Measurements from ENCODE around the gene RBPJL. TPM values are rescaled to one million over a fixed set of nuclear protein-coding genes. Genes with fewer than 3 reads are reported as not detected.

Gene RBPJL
- total RNA-seq (2014; rRNA removed; shearing (Covaris generic)) = not detected in 2 replicates

DNA sequence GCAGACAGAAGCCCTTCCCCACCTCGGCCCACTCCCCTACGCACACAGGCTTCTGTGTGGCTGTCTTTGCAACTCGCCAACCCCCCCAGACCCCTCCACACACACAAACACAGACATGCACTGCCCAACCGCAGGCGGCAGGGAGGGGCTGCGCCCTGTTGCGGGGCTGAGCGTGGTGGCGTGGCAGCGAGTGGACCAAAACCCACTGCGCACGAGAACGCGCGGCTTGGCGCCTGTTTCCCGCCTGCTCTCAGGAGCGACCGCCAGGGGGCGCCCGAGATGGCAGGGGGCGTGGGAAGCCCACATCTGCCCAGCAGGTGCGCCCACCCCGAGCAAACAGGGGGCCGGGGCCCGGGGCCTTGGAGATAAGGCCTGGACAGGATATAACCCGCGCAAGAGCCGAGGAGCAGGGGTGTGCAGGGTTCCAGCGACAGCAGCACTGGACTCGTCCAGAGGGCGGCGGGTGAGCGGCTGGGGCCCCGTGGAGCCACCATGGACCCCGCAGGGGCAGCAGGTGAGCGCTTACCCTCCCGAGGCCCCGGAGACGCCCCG is at the start of gene RBPJL:
TSS of gene RBPJL (plus strand) at position 410 of the 552 bp plus-strand sequence. CDS start at position 493, 83 bp downstream.
- in situ Hi-C loops (cut with HindIII; ENCODE audit: low sequenced_read_pairs) = loop anchor here (25.0 kb wide), 2 partner anchors 181 to 456 kb away; no protein-coding TSS in a partner anchor
- DNase-seq (ENCODE audit: low spot score) = no peak

DNA sequence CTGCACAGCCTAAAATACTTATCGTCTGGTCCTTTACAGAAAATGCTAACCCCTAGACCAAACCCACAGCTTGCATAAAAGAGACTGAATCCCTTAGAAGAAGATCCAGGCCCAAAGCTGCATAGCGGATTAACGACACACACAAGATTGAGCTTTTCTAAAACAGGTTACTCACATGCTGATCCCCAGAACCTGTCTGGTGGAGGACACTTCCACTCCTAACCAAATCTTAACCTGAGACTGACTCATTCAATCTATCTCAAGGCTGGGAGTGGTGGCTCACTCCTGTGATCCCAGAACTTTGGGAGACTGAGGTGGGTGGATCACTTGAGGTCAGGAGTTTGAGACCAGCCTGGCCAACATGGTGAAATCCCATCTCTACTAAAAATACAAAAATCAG is 49.5 kb upstream of the RBPJL start:
- in situ Hi-C loops (cut with HindIII; ENCODE audit: low sequenced_read_pairs) = no loop called here
- no peak for DNase-seq (ENCODE audit: low spot score)

- in situ Hi-C loops (cut with HindIII; ENCODE audit: low sequenced_read_pairs) = no loop called here
- no peak for DNase-seq (ENCODE audit: low spot score)
These were observed 48.9 kb upstream of the RBPJL start for GRCh38 chr20:45257711-45258110.

- in situ Hi-C loops (cut with HindIII; ENCODE audit: low sequenced_read_pairs) = no loop called here
- no peak for DNase-seq (ENCODE audit: low spot score)
These were observed 48.4 kb upstream of the RBPJL start for GRCh38 chr20:45258259-45258658.

DNA sequence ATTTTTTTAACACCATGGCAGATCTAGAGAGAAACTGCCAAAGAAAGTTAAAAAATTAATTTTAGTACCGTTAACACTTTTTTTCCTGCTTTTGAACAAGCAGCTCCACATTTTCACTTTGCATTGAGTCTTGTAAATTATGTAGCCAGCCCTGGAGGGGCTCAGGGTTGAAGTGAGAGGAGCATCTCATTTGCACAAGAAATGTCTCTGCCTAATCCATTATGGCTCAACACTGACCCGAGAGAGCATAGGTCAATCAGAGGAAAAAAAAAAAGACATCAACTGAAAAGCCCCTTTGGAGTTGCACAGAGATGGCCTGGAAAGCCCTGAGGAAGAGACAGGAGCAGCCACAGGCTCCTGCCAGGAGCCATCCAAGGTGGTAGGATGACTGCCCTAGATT is 48.0 kb upstream of the RBPJL start:
- DNase-seq (ENCODE audit: low spot score) = no peak
- in situ Hi-C loops (cut with HindIII; ENCODE audit: low sequenced_read_pairs) = no loop called here

DNA sequence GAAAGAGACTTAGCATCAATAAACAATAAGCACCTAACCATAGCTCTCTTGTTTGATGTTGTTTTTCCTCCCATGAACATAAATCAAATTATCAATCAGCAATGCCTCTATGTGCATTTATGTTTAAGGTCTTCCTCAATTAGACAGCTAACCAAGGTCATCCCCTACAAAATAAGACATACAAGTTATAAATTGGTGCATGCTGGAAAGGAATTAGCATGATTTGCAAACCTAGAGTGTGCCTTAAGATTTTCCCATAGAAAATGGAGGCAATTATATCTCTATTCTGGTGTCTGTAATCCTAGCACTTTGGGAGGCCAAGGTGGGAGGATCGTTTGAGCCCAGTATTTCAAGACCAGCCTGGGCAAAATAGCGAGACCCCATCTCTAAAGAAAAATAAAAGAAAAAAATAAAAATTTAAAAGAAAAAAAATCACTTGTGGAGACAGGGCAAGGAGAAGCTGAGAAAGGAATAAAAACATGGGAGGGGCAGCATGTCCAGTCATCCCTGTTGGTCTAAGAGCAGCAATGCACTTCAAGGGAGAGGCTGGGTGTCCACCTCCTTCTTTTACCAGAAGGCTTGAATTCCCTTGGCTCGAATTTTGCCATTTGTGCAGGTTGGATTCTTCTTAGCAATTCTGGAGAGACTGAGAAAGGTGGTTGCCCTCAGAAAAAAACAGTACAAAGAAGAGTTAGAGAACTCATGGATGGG is 42.9 kb upstream of the RBPJL start:
- no peak for DNase-seq (ENCODE audit: low spot score)
- in situ Hi-C loops (cut with HindIII; ENCODE audit: low sequenced_read_pairs) = no loop called here

DNA sequence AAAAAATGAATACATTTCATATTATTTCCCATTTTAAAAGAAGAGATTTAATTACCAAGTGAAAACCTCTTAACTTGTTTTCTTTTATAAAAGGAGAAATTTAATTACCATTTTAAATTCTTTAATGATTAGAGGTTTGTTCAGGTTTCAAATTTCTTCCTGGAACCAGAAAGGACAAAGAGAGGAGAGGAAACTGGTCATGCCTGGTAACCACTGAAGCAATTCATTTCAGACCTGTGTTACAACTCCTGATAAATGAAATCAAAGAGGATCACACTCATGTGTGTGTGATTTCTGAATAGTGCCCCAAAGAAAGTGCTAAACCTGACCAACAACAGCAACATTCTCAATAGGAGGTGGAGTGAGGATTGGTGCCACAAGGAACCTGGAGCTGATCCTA is 39.7 kb upstream of the RBPJL start:
- in situ Hi-C loops (cut with HindIII; ENCODE audit: low sequenced_read_pairs) = no loop called here
- no peak for DNase-seq (ENCODE audit: low spot score)

DNA sequence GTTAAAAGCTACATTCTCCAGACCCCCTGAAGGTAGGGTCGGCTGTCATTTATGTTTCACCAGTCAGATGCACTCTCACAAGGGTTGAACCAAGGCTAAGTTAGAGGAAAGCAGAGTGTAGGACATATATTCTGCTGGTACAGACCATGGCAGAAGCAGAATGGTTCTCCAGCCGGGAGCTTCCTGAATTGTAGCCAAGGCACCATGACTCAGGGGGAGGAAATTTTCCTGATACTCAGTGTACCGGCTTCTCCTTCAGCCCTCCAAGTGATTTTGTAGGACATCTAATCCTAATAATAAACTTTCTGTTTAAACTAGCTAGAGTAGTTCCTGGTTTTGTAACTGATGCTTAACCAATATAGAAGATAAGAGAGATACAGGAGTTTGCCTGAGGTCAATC is 38.1 kb upstream of the RBPJL start:
- DNase-seq (ENCODE audit: low spot score) = no peak
- in situ Hi-C loops (cut with HindIII; ENCODE audit: low sequenced_read_pairs) = no loop called here

GRCh38 chr20:45269056-45269455 is 37.6 kb upstream of the RBPJL start:
- in situ Hi-C loops (cut with HindIII; ENCODE audit: low sequenced_read_pairs) = no loop called here
- no peak for DNase-seq (ENCODE audit: low spot score)

DNA sequence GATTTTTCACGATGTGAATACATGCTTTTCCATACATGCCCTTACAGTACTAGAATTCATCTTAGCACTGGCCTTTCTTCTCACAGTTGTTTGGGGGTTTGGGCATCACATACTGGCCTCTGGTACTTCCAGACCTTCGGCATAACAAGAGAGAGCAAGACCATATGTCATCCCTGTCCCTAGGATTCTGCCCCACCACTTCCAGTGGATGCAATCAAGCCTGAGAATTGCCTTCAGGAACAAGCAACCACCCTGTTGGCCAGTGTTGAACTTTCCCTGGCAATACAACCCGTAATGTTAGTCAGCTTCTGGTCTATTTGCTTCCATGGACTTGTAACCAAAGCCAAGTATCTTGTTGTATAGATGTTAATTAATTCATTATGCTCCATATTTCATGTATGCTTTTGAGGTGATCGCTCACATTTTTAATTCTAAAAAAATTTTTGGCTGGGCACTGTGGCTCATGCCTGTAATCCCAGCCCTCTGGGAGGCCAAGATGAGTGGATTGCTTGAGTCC is 36.8 kb upstream of the RBPJL start:
- in situ Hi-C loops (cut with HindIII; ENCODE audit: low sequenced_read_pairs) = no loop called here
- no peak for DNase-seq (ENCODE audit: low spot score)

GRCh38 chr20:45275338-45275737 is 31.3 kb upstream of the RBPJL start:
- DNase-seq (ENCODE audit: low spot score) = no peak
- in situ Hi-C loops (cut with HindIII; ENCODE audit: low sequenced_read_pairs) = no loop called here

GRCh38 chr20:45279992-45280391 is 26.6 kb upstream of the RBPJL start:
- in situ Hi-C loops (cut with HindIII; ENCODE audit: low sequenced_read_pairs) = no loop called here
- no peak for DNase-seq (ENCODE audit: low spot score)

DNA sequence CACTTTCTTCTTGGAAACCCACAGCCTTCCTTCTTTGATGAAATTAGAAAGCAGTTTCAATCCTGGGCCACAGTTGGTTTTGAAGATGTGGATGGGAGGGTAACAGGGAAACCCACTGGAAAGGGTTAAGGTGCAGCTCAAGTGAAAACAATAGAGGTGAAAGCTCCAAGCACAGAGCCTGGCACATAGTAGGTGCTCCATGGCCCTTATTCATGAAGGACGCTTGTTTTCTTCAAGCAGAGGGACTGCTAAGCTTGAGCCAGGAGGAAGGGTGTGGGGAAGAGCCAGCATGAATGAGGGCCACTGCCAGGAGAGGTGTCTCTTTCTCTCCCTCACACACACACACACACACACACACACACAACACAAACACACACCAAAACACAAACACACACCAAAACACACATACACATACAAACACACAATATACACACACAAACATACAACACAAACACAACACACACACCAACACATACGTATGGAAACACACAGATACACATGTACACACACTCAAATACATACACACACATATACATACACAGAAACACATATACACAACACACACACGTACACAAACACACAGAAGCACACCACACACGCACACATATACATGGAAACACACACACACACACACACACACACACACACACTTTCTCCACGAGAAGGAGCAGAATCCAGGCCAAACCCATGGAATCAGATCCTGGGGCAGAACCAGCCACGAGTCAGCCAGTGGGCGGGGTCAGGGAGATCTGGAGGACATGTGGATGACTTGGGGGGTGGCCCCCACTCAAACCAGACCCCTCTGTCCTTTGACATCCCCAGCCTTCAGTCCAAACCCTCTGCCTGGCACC is 23.7 kb upstream of the RBPJL start:
- DNase-seq (ENCODE audit: low spot score) = no peak
- in situ Hi-C loops (cut with HindIII; ENCODE audit: low sequenced_read_pairs) = no loop called here

DNA sequence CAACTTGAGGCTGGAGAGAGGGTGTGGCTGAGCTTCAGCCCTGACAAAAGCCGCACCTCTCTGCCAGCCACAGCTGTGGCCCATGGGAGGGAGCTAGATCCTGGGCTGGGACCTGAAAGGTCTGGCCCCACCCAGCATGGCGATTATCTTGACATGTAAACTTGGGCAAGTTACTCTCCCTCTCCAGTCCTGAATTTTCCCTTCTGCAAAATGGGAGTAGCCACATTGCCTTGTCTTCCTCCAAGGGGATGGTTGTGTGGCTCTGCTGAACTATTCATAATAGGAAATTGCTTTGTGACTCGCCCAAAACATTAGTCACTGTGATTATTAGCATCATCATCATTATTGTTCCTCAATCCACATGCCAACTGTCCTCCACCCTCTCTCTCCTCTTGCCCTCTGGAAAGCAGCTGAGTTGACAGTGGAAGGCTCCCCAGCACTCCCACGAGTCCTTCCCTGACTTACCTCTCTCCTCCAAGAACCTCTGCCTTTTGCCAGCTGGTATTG is 23.0 kb upstream of the RBPJL start:
- in situ Hi-C loops (cut with HindIII; ENCODE audit: low sequenced_read_pairs) = no loop called here

DNA sequence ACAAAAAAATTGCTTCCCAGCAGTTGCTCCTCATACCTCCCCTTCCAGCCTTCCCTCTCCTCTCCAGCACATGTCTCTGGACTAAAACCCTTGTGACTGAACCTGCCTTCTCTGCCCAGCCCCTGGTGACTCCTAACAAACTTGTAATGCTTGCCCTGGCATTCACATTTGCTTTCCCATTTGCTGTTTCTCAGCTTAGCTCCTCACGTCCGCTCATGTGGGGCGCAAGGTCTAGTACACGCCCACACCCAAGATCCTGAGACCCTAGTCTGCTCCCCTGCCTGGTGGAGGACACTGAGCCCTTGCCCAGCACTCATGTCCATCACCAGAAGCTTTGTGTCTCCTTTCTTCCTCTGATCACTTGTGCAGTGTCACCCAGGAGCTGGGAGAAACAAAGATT is 18.3 kb upstream of the RBPJL start:
- DNase-seq (ENCODE audit: low spot score) = no peak
- in situ Hi-C loops (cut with HindIII; ENCODE audit: low sequenced_read_pairs) = no loop called here

More for the DNA sequence above, 23.0 kb upstream of the RBPJL start:
- DNase-seq (ENCODE audit: low spot score) = no peak

- in situ Hi-C loops (cut with HindIII; ENCODE audit: low sequenced_read_pairs) = no loop called here
- DNase-seq (ENCODE audit: low spot score) = no peak
These were observed 17.8 kb upstream of the RBPJL start for GRCh38 chr20:45288860-45289259.

- in situ Hi-C loops (cut with HindIII; ENCODE audit: low sequenced_read_pairs) = no loop called here
These were observed 16.5 kb upstream of the RBPJL start for GRCh38 chr20:45289942-45290676.

DNA sequence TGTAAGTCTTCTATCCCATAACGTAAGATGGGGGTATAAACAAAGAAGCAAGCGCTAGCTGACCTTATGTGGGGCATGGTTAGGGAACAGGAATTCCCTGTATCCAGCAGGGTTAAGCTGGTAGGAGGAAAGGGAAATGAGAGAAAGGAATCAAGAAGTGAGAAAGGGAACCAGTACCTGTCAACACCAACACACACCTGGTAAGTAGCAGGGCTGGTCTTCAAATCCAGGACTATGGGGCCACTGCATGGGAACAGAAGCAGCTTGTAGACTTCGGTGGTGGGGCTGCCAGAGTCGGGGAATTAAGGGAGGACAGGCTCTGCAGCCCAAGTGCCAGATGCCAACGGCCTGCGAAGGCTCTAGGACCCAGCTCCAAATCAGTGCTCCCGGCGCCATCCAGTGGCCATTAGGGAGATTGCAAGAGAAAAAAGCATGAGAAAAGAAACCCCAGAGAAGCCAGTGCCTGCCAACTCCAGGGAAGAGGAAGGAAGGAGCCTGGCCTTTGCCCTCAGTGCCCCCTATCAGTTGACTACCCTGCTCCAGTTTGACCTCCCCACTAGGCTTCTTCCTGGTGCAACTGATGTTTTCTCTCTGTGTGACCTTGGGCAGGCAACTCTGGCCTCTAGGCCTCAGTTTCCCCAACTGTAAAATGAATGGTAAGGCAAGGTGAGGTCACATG is 15.8 kb upstream of the RBPJL start:
- DNase-seq (ENCODE audit: low spot score) = peak; percentile 60
- in situ Hi-C loops (cut with HindIII; ENCODE audit: low sequenced_read_pairs) = no loop called here

More at GRCh38 chr20:45289942-45290676, 16.5 kb upstream of the RBPJL start:
- no peak for DNase-seq (ENCODE audit: low spot score)

DNA sequence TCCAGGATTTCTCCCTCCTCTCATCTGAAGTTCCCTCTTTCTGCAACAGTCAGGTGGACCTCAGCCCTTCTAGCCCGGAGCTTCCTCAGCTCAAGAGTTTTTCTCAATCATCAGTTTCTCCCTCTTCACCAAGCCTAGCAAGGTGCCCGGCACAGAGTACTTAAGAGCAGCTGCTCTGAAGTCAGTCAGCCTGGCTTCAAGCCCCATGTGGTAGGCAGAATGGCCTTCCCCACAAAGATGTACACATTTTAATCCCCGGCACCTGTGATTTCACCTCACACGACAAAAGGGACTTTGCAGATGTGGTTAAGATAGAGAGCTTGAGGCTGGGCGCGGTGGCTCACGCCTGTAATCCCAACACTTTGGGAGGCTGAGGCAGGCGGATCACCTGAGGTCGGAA is 15.1 kb upstream of the RBPJL start:
- no peak for DNase-seq (ENCODE audit: low spot score)
- in situ Hi-C loops (cut with HindIII; ENCODE audit: low sequenced_read_pairs) = no loop called here

Data from G401 (cell line).